CD4-positive, alpha-beta T cell treated with Interleukin-6 at 100 ng/mL for 8 hours (primary cell): ENCODE data around the gene TEAD3.

Experiments
- DNase-seq: peaks from one replicate; pipeline ENCODE4 v3.0.0-alpha.2; 2020; ENCODE audit warnings: mixed read lengths, low spot score

The TEAD3 gene

DNA sequence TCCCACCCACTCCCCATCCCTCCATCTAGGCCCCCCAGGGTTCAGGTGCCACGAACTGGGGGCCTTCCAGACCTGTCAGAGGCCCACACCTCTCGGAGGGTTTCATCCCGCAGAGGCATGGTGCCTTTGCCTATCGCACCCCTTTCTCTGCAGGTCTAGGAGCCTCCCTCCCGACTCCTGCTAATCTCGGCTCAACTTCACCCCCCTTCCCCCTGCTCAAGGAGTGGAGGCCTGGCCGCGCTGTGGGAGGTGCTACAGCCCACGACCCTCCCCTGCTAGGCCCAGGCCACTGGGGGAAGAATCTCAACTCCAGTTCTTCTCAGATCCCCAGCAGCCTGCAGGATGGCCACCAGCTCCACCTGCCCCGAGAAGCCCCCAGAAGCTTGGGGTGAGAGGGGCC, 15.9 kb upstream of the TEAD3 start, which contains the start of gene TULP1:
TULP1 (minus strand) TSS at position 157 of the 400 bp plus-strand sequence; CDS start at position 119, 38 bp downstream.
- DNase-seq = no peak

DNA sequence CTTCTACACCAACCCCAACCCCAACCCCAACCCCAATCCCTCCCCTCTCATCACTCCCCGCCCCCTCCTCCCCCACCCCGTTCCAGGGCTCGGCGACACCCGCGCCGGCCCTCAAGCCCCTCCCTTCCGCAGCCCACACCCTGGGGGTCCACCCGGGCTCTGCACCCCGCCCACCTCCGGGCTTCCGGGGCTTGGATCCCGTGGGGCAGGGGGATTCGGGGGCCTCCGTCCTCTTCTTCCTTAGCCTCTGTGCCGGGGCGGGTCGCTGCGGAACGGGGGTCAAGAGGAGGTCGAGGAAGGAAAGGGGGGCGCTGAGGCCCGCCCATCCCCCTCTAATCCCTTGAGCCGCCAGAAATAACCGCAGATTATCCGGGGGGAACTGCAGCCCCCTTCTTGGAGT, 15.1 kb upstream of the TEAD3 start:
- DNase-seq = no peak

DNA sequence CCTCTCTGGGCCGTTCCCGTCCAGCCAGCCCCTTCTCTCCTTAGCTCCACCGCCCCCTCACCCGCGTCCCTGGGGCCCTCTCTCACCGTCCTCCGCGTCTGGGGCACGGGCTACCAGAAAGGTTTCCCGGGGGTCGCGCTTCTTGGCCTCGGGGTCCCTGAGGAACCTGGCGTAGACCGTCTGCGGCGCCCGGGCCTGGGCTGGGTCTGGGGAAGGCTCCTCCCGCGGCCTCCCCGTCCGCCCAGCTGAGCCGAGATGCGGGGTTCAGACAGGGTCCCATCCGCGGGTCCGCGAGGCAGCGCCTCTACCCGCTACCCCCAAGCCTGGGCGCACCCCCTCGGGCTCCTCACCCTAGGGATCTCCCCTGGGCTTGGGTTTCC, 14.7 kb upstream of the TEAD3 start:
- DNase-seq = no peak

DNA sequence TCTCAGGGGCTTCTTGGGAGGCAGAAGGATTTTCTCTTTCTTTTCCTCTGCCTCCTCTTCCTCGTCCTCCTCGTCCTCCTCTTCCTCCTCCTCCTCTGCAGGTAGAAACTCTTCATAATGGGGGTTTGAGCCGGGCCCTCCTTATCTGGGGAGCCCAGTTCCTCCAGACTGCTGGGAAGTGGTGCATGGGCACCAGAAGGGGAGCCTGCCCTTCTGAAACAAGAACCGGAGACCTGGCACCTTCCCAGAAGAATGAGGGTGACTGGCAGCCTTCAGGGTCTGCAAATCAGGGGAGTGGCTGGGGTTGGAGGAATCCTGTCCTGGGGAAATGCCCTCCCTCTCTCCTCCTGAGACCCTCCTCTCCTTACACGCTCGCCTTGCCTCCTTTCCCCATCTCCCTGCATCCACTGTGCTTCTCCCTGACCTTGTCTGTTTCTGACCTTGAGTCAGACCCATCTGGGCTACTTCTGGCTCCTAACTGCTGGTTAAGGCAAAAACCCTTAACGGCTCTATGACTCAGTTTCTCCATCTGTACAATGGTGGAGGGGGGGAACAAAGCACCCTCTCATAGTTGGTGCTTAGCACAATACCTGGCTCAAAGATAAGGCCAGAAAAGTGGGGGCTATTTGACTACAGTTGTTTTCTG, 14.2 kb upstream of the TEAD3 start:
- no peak for DNase-seq

DNA sequence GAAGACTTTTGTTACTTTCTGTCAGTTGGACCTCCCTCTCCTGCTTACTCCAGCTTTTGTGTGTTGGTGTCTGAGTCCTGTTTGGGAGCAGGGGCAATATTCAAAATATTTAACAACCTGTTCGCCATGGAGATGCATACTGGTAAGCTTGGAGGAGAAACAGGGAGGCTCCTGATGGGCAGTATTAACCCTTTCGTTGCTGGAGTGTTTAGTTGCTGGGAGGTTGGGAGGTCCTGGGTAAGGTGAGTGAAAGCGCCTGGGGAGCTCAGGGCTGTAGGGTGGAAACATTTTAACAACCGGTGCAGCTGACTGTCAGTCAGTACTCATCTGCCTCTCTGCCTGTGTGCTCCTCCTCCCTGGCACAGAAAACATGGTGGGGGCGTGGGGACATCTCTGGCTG, 11.7 kb upstream of the TEAD3 start:
- DNase-seq = no peak

DNA sequence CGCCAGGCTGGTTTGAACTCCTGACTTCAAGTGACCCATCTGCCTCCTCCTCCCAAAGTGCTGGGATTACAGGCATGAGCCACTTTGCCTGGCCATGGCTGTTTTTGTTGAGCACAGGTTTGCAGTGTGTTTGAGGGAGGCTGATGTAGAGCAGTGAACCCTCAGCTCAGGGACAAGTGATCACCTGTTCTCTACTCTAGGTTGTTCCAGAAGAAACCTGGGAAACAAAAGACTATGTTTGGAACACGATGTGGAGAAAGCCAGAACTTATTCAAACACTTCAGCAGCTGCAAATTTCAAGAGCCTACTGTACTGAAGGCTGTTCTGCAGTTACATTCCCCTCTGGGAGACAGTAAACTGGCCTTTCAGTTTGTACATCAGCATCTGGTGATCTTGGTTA, 11.1 kb upstream of the TEAD3 start:
- no peak for DNase-seq

DNA sequence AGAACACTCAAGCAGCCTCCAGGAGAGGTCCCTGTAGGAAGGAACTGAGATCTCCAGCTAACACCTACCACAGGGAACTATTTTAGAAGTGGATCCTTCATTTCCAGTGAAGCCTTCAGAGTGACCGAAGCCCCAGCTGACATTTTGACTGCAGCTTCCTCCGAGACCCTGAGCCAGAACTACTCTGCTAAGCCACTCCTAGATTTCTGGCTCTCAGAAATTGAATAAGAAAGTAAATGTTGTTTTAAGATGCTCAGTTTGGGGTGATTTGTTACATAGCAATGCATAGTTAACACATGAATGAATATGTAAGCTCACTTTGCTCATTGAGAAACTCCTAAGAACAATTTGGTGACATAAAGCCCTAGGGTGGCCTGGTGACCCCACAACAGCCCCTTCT, 10.3 kb upstream of the TEAD3 start:
- no peak for DNase-seq

DNA sequence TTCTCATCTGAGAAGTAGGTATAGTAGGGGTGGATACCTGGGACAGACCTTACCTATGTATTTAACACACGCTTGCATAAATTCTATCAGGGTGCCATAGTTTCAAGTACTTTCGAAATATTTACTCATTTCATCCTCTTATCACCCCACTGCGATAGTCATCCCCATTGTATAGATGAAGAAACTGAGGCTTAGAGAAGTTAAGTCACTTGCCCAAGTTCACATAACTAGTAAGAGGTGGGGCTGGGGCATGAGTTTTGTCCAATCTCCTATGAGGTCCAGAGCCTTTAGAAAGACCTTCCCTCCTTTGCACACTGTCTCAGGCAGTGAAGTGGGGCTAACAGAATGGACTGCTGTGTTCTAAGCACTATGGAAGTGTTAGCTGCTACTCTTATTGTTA, 9.7 kb upstream of the TEAD3 start:
- DNase-seq = no peak

DNA sequence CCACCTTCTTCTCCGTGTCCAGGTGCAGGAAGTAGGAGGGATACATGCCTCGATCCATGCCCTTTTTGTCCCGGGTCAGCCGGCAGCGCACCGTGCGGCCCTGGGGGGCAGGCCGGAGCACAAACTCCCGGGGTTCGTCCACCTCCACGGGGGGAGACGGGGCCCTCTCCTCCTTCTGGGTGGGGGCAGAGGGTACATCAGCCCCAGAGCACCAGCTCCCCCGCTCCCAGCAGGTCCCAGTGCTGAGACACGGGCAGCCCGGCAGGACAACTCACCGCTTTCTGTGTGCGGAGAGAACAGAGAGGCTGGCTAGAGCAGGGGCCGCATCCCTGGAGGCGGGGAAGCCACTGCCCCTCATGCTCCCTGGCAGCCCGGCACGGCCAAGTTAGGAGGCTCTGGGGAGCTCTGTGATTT, 9.1 kb upstream of the TEAD3 start:
- no peak for DNase-seq

DNA sequence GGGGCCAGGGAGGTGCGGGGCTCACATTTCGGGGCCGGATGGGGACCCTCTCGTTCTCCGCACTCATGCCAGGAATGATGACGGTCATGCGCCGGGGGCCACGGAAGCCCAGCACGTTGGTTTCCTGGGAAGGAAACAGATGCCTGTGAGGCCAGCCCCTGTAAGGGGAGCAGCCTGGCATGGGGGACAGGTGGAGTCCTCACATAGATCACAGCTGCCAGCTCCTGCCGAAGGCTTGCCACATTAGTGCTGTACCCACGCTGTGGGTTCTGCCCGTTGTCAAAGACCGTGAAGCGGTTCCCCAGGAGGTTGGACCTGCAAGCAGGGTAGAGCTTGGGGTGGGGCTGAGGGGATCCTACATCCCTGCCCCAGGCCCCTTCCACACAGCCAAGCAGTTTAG, 6.7 kb upstream of the TEAD3 start:
- no peak for DNase-seq

DNA sequence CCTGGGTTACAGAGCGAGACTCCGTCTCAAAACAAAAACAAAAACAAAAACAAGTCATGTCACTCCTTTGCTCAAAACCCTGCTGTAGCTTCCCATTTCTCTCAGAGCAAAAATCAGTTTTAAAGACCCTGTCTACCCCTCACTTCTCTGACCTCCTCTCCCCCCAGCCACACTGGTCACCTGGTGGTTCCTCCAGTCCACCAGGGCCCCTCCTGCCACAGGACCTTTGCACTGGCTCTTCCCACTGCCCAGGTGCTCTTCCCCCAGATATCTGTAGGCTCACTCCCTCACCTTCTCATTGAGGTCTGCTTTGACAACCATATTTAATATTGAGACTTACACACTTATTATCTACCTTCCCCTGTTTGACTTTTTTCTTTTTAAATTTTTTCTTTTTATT, 4.9 kb upstream of the TEAD3 start:
- DNase-seq = no peak

DNA sequence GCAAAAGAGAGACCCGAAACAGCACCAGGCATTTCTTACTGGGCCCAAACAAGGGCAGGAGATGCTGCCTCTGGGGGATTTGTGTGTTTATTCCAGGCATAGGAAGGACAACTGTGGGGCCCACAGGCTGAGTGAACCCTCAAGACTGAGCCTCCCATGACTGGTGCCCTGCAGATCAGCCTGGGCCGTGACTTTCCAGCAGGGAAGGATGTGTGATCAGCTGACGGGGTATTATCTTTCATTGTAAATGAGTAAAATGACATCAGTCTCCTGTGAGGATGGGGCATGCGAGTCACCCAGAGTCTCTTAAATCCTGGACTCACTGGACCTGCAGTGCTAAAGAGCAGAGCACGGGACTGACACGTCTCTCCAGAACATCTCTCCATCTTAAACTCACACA, 3.9 kb upstream of the TEAD3 start:
- no peak for DNase-seq

DNA sequence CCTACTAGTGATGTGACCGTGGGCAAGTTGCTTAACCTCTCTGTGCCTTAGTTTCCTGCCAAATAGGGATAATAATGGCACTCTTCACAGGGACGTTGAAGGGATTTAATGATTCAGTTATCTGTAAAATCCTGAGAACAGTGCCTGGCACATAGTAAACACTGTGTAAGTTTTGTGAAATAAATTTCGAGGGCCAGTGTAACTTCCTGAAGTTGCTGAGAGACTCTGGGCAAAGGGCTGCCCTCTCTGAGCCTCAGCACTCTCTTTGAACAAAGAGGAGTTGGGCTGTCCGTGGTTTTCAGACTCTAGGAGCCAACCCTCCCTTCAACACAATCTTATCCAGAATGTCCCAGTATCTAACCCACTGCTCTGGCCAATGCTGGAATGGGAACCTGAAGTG, 2.5 kb upstream of the TEAD3 start:
- no peak for DNase-seq

DNA sequence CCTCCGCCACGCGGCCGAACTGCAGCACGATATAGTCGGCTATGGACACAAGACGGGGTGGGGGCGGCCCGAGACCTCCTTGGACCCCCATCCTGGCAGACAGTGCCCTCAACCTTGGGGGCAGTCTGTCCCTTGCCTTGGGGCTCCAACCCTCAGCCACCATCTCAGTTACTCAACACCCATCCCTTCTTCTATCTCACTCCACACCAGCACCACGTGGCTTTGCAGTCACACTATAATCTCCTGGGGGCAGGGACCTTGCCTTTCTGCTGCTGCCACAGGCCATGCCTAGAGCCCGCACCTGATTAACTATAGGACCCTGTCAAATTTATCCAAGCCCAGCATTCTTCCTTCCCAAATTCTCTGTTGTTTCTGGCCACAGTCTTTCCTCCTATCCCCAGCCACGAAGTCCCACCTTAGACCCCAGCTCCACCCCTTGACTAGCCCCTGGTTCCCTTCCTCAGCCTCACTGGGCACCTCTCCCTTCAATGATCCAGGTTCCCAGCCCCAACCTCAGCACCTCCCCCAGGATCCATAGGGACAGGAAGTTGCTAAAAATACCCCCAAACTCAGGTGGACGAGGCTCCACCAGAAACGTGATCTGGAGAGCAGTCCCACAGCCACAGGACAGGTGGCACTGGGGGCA, 1.7 kb upstream of the TEAD3 start:
- no peak for DNase-seq

DNA sequence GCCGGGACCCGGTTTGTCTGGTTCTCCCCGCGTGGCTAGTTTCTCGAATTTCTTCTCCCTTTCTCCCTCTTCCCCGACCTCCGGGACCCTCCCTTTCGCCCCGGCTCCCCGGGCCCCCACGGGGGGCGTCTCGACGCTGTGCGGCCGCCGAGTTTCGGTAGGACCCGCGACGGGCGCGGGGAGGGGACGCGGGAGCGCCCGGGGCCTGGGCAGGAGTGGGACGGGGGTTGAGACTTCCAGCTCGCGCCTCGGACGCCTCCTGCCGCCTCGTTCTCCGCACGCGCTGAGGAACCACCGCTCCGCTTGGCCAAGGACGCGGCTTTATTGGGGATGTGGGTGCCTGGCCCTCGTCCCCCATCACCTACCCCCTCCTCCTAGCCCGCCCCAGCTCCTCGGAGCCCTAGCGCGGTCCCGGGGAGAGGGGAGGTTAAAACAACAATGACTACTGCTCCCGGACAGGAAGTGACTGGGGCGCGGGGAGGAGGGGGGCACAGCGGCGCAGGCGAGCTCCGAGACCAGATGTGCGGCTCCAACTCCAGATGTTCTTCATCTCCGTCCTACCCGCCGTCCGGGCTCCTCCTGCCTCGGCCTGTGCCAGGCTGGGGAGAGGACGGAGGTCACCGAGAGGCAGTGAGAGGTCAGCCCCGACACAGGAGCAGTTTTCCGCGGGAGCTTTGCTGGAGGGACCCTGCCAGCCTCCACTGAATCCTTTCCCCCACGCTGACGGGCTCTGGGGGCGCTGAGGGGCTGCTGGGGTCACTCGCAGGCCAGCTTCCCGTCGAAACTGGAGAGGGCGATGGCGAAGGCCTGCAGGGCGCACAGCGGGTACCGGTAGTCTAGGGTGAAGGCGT, 917 bp upstream of the TEAD3 start:
- DNase-seq = no peak

DNA sequence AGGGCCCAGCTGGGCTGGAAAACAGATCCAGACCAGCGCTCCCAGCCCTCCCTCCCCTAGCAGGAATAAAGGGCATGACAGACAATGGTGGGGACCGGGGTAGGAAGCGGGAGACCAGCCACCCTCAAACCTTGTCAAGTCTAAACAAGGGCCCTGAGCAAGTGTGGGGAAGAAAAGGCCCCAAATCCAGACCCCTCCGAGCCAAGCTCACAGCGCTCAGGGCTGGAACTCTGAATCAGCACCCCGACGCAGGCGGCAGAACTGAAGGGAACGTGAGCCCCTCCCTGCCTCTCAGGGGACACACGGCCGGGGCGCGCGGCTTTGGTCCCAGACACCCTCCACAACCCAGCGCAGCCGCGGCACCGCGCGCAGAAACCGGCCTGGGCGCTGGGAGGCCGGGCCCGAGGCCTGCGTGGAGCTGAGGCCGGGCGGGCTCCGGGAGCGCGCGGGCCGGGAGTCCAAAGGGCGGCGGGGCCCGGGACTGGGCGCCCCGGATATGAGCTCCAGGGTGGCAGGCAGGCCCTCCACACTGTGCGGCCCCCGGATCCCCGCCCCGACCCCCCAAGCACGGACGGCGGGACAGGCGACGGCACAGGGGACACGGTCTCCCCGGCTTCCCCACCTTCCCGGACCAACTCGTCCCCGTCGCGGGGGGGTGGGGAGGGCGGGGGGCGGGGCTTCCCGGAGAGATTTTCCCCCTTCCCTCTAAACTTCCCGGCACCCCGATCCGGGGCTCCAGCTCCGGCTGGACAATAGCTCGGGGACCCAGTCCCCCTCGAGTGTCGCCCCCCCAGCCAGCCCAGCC, 641 bp downstream of the TEAD3 start:
- no peak for DNase-seq

DNA sequence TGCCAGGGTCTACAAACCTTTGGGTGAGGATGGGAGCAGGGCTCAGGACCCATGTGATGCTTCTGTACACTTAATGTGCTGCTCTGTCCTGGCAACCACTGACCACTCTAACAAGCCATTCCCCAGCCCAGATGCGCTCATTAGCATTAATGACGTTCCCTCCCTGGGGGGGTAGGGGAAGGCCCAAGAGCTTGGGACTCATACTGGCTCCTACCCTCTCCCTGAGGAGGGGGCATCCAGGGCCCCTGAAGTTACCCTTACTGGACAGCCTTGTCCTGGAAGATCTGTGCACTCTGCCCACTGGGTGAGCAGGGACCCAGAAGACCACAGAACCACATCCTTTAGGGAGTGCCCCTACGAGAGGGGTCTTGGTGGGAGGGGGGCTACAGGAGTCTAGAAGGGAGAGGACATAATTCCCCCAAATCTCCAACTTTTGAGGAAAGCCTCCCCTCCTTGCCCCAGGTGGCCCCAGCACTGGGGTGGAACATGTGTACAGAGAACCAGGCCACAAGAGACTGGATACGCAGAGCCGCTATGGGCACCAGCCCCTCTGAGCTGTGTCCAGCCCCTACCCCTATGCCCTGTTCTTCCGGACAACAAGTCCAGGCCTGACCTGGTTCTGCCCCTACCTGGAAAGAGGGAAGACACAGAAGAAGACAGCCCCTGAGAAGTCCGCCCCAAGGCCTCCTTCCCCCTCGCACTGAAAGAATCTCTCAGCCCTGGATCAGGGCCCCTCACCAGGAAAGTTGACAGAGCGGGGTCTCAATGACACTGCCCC, 1.4 kb downstream of the TEAD3 start:
- DNase-seq = no peak

DNA sequence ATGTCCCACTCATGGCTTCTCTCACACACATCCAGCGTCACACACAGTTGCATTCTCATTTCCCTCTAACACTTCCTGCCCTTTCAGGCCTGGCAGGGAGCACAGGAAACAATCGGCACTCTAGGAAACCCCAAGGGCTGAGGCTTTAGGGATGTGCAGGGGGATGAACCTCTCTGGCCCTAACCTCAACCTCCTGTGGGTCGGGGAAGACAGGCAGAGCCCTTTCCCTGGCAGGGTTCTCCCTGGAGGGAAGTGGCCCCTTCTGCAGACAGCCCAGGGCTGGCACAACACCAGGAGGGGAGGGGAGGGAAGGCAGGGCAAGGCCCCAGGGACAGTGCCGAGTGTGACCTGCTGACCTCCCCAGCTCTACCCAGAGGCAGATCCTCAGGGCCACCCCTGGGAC, 2.7 kb downstream of the TEAD3 start:
- DNase-seq = no peak

DNA sequence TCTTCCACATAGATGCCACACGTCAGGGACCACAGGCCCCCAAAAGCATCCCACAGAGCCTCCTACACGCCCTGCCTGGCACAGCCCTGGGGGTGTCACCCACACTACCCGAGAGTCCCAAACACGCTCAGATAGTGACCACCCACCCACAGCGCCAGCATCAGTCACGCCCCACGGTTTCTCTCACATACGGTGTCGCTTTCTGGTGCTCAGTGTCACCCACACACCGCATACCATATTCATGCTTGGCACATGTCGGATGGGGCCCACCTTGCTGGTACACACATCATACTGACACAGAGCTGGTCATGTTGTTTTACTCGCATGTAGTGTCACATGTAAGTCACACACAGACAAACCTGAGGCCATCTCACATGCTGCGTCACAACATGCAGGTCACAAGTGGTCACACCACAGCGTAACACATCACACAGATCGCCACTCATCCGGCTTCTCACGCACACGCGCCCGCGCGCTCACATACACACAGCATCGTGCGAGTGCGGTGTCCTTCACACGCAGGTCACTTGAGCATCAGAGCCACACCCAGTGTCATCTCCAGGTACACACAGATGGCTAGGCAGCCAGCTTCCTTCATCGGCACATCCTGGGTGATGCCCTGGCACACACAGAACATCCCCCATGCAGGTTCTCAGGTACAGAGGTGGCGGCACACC, 3.4 kb downstream of the TEAD3 start:
- no peak for DNase-seq

DNA sequence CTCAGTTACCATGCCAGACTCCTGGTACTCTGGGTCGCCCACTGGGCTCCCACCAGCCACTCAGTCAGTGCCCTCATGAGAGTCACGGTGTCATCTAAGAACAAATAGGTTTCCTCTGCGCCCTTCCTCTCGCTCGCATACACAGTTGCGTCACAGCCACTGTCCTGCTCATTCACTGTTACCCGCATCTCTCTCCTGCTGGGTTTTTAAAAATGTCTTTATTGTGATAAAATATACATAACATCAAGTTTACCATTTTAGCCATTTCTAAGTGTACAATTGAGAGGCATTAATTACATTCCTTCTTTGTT, 4.0 kb downstream of the TEAD3 start:
- no peak for DNase-seq

DNA sequence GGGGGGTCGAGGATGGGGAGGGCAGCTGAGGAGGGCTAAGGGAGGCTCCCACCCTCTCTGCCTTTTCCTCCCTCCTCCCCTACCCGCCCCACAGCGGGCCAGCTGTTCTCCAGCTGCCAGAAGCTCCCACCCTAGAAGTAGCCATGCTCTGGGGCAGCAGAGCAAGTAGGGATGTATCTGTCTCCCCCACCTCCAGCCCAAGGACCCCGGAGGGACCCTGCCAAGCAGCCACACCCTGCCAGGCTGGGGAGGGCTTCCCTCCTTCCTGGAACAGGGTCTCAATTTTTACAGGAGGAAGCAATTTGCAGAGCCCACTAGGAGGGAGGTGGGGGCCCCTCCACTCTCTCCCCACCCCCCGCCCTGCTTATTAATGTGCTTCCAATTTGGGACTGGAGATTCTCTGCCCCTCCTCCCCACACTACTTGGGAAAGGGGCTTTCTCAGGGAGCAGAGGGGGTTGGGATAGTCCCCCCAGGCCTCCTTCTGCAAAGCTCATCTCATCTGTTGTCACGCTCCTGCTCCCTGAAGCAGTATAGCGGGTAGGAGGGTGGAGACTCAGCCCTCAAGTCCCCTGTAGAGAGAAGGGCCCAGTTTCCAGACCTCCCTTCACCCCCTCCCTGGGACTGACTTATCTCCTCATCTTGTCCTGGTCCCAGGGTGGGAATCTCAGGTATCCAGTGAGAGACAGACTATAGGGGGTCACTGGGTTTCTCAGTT, 4.5 kb downstream of the TEAD3 start:
- DNase-seq = no peak
